GM13976 (cell line): ENCODE data around the gene RBP7.

Source experiments
- DNase-seq: peaks from one replicate; pipeline ENCODE4 v3.0.0; 2012; ENCODE audit warnings: low spot score
- in situ Hi-C: fragments of 300-500 bp; cut with MboI; formaldehyde crosslinking; loops from one replicate; pipeline ENCODE4 v1.12.0; 2022; ENCODE audit warnings: low sequenced_read_pairs, mixed read lengths, inconsistent platforms; ENCODE audit not compliant: unreplicated experiment
- TF ChIP-seq, protein P1 (sequence below): IDR thresholded peaks from 2 replicates; pipeline ENCODE4 v1.5.1; 2012; ENCODE audit warnings: borderline replicate concordance, mild to moderate bottlenecking; ENCODE audit not compliant: insufficient read depth; ENCODE audit errors: extremely low read depth, missing control alignments, control extremely low read depth

The RBP7 gene

DNA sequence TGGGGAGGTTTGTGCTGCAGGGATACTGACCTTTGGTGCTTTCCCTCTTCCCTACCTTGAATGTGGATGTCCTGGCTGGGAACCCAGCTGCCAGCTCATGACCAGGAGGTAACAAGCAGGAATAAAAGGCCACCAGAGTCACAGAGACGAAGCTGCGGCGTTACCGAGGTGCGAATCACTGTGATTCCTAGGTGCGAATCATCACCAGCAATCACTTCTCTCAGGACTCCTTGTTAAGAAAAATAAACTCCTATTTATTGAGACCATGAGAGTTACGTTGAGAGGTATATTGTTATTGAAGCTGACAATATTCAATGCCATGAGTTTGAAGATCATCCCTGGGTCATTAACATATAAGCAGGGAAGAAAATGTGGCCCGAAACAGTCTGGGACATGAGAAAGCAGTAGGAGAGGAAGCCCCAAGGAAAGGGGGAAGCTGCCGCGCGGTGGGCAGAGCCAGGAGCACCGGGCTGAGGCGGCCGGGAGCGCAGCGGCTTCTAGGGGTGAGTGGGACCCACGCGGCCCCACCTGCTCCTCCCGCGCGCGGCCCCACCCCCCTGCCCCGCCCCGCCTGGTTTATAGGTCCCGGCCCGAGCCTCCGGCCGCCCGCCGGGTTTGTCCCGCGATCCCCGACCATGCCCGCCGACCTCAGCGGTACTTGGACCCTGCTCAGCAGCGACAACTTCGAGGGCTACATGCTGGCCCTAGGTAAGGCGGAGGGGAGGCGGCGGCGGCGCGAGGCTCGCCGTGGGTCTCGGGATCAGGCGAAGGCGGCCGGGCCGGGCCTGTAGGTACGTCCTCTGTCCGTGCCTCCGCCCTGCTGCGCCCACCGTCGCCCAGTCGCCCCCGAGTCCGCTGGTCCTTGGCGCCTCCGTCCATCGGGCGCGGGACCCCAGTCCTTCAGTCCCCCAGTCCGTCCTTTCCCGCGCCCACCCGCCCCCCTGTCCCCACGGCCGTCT, at the start of gene RBP7:
TSS of gene RBP7 (plus strand) at position 605 of the 959 bp plus-strand sequence. CDS start at position 636, 31 bp downstream.
- in situ Hi-C loops: no loop called here
- DNase-seq: peak; percentile 60
- TF ChIP-seq, protein P1, sequence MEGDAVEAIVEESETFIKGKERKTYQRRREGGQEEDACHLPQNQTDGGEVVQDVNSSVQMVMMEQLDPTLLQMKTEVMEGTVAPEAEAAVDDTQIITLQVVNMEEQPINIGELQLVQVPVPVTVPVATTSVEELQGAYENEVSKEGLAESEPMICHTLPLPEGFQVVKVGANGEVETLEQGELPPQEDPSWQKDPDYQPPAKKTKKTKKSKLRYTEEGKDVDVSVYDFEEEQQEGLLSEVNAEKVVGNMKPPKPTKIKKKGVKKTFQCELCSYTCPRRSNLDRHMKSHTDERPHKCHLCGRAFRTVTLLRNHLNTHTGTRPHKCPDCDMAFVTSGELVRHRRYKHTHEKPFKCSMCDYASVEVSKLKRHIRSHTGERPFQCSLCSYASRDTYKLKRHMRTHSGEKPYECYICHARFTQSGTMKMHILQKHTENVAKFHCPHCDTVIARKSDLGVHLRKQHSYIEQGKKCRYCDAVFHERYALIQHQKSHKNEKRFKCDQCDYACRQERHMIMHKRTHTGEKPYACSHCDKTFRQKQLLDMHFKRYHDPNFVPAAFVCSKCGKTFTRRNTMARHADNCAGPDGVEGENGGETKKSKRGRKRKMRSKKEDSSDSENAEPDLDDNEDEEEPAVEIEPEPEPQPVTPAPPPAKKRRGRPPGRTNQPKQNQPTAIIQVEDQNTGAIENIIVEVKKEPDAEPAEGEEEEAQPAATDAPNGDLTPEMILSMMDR: no peak

GRCh38 chr1:9957726-9958125, 39.3 kb upstream of the RBP7 start:
- DNase-seq: no peak
- TF ChIP-seq, protein P1: no peak
- in situ Hi-C loops: no loop called here

GRCh38 chr1:9960011-9960410, 37.0 kb upstream of the RBP7 start:
- no peak for DNase-seq
- in situ Hi-C loops: no loop called here
- TF ChIP-seq, protein P1: no peak

DNA sequence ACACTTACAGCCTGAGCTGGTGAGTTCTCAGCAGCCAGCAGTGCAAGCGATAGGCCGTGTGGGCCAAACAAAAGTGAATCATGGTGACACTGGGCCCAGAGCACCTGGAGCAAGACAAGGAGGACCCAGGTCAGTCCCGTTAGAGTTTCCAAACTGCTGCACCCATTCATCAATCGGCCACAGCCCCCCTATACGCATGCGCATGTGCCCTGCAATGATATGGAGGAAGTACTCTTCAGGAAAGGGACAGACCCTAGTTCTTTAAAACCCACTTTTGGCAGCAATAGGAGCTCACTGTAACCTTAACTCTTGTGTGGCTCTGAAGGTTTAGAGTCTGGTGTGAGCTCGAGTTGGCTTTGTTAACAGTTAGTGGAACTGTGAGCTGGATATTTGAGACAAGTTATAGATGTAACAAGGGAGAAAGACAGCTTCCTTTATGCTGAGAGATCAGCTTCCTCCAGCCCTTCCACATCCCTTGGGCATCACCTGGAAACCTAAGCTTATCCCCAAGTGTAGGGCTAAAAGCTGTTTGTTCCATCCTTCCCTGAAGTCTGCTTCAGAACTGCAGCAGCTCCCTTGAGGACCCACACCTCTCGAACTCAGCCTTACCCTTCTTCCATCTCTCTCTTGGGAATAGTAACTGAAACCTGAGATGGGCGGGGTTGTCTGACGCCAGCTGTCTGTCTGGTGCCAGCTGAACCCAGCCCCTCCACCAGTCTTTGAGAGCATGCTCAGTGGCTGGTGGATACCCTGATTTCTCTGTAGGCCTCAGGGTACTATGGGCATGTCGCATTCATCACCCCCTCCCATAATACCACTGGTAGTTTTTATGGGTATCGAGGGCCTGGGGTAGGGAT, 36.1 kb upstream of the RBP7 start:
- in situ Hi-C loops: no loop called here
- TF ChIP-seq, protein P1: no peak
- peak; percentile 66 for DNase-seq

- TF ChIP-seq, protein P1: no peak
- no peak for DNase-seq
These were observed 12.8 kb upstream of the RBP7 start for GRCh38 chr1:9984253-9984652.

GRCh38 chr1:9985001-9985400, 12.0 kb upstream of the RBP7 start:
- in situ Hi-C loops: no loop called here
- TF ChIP-seq, protein P1: no peak

More at GRCh38 chr1:9984253-9984652, 12.8 kb upstream of the RBP7 start:
- in situ Hi-C loops: no loop called here

More at GRCh38 chr1:9985001-9985400, 12.0 kb upstream of the RBP7 start:
- DNase-seq: no peak
